Caco-2 (cell line): ENCODE measurements around the gene REPS1. TPM values are rescaled to one million over a fixed set of nuclear protein-coding genes. Genes with fewer than 3 reads are reported as not detected.
A peak's percentile ranks its signal among the peaks of the same experiment; 100 is the strongest.

Experiments used
- BruUV-seq: library from RNA; stranded (reverse); fragments of 400-500 nt; replicated peaks from 2 replicates; lab custom pipeline; 2021; lab: Mats Ljungman, UMichigan
- CTCF ChIA-PET: fragments of 300-600 bp; sonication (Branson Sonifier 250); formaldehyde crosslinking; loops from one replicate; lab custom pipeline; 2022; ENCODE audit warnings: antibody characterized with exemption; lab: Charles Lee
- POLR2A ChIA-PET: fragments of 300-600 bp; sonication (Branson Sonifier 250); formaldehyde crosslinking; loops from one replicate; lab custom pipeline; 2022; ENCODE audit warnings: antibody characterized with exemption; lab: Charles Lee
- DNase-seq, 2 experiments: peaks; one replicate each; pipeline versions ENCODE4 v3.0.0 to v3.0.0-alpha.2; 2020 to 2022
- H3K27me3 ChIP-seq: replicated peaks from 2 replicates; pipeline ENCODE4 v1.6.0; 2011; ENCODE audit warnings: low read length; ENCODE audit not compliant: control insufficient read depth, insufficient read depth
- H3K36me3 ChIP-seq: 2 replicates; pipeline ENCODE4 v1.5.1; 2011; ENCODE audit warnings: low read length; ENCODE audit not compliant: control insufficient read depth, insufficient read depth
- H3K4me1 ChIP-seq: fragments of 250-450 bp; sonication (Bioruptor Pico); 2 replicates; pipeline ENCODE4 v1.5.1; 2020; ENCODE audit warnings: mild to moderate bottlenecking
- H3K4me3 ChIP-seq: 2 replicates; pipeline ENCODE4 v1.5.1; 2011; ENCODE audit warnings: low read depth, mild to moderate bottlenecking, control low read depth, low read length
- H3K9me3 ChIP-seq: fragments of 250-450 bp; sonication (Bioruptor Pico); 2 replicates; pipeline ENCODE4 v1.5.1; 2020; ENCODE audit warnings: mild to moderate bottlenecking, moderate library complexity
- H3K27ac Mint-ChIP-seq: one replicate; pipeline ENCODE4 v1.8.0; 2022; ENCODE audit warnings: mixed read lengths; ENCODE audit not compliant: unreplicated experiment
- H3K27me3 Mint-ChIP-seq: one replicate; pipeline ENCODE4 v1.8.0; 2022; ENCODE audit warnings: mixed read lengths; ENCODE audit not compliant: insufficient read depth, unreplicated experiment
- H3K36me3 Mint-ChIP-seq: one replicate; pipeline ENCODE4 v1.8.0; 2022; ENCODE audit warnings: mild to moderate bottlenecking, mixed read lengths; ENCODE audit not compliant: insufficient read depth, unreplicated experiment
- H3K4me1 Mint-ChIP-seq: one replicate; pipeline ENCODE4 v1.8.0; 2022; ENCODE audit warnings: low read depth, mixed read lengths; ENCODE audit not compliant: unreplicated experiment
- H3K4me3 Mint-ChIP-seq: one replicate; pipeline ENCODE4 v1.8.0; 2022; ENCODE audit warnings: mild to moderate bottlenecking, moderate library complexity, mixed read lengths; ENCODE audit not compliant: unreplicated experiment
- H3K9me3 Mint-ChIP-seq: one replicate; pipeline ENCODE4 v1.8.0; 2022; ENCODE audit warnings: mixed read lengths; ENCODE audit not compliant: unreplicated experiment
- CTCF ChIP-seq, 2 experiments: fragments of 200-600 bp in 1 of 2; IDR thresholded peaks; 1 replicate in 1 of 2; 2 replicates in 1 of 2; pipeline versions ENCODE4 v1.5.1 to v1.8.0; 2011 to 2022; ENCODE audit warnings: antibody characterized with exemption in 1 of 2, control low read depth in 1 of 2, inconsistent platforms in 1 of 2, low read depth in 1 of 2, low read length in 1 of 2, mild to moderate bottlenecking in 1 of 2, moderate library complexity in 1 of 2; ENCODE audit not compliant: insufficient read depth in 1 of 2, severe bottlenecking in 1 of 2, unreplicated experiment in 1 of 2
- intact Hi-C: fragments of 100-400 bp; cut with micrococcal nuclease; formaldehyde crosslinking; loops from one replicate; pipeline ENCODE4 v1.10.0; 2022; ENCODE audit not compliant: unreplicated experiment
- total RNA-seq: library from RNA; stranded (reverse); gene quantifications from 2 replicates; pipeline ENCODE4 v1.2.3, GENCODE V29; 2022

Gene REPS1
- total RNA-seq, 1 experiment from 2014 or later = 74.1 TPM

- no peaks in the 10 kb centered on the region for H3K27me3 Mint-ChIP-seq
- Histone ChIP-seq H3K9me3 (no peaks in the 10 kb centered on the region), H3K27me3 (no peaks in the 10 kb centered on the region), H3K4me3 (no peak overlapping the region; the same call in 1 of the 2 replicates), H3K4me1 (no peaks in the 10 kb centered on the region; the same call in 1 of the 2 replicates), H3K36me3 (no peaks in the 10 kb centered on the region; the same call in 1 of the 2 replicates)
- TF ChIP-seq CTCF (IDR thresholded peaks at IDR 0.05; ENCODE audit: insufficient read depth in 1 of 2, low read depth in 1 of 2, low read length in 1 of 2, severe bottlenecking in 1 of 2, unreplicated experiment in 1 of 2) = no peak
- H3K27ac Mint-ChIP-seq = no peak overlapping the region
- H3K9me3 Mint-ChIP-seq = no peaks in the 10 kb centered on the region
- H3K4me3 Mint-ChIP-seq = no peak overlapping the region
- intact Hi-C loops = no loop called here
- CTCF ChIA-PET = interaction anchor here (0.5 kb wide), 1 partner anchor 10 kb away, joined by 3 read pairs; no protein-coding TSS in a partner anchor
- BruUV-seq = no TSS peak
- peaks cover 35% of the 10 kb centered on the region for H3K36me3 Mint-ChIP-seq
- POLR2A ChIA-PET = interaction anchor here (1.0 kb wide), 1 partner anchor 41 kb away, joined by 4 read pairs; no protein-coding TSS in a partner anchor
- DNase-seq = no peak
- H3K4me1 Mint-ChIP-seq = peaks cover 7% of the 10 kb centered on the region
Measured at GRCh38 chr6:139030228-139030963, 42.3 kb upstream of the REPS1 start.

- peak; percentile 60 to 64 for DNase-seq
- Mint-ChIP-seq H3K36me3 (peaks cover 28% of the 10 kb centered on the region), H3K27me3 (no peaks in the 10 kb centered on the region), H3K9me3 (no peaks in the 10 kb centered on the region), H3K4me3 (no peak overlapping the region), H3K4me1 (peaks cover 7% of the 10 kb centered on the region), H3K27ac (no peak overlapping the region)
- Histone ChIP-seq H3K4me1 (no peaks in the 10 kb centered on the region; the same call in 1 of the 2 replicates), H3K27me3 (no peaks in the 10 kb centered on the region), H3K4me3 (peak overlapping the region; percentile 78), H3K36me3 (no peaks in the 10 kb centered on the region; the same call in 1 of the 2 replicates), H3K9me3 (no peaks in the 10 kb centered on the region)
- TSS peak; percentile 21 for BruUV-seq
- intact Hi-C loops = loop anchor here (1.0 to 5.0 kb wide), 4 partner anchors 80 to 922 kb away; partner anchors contain the start of gene PERP
- ChIA-PET POLR2A (interaction anchor here (1.0 kb wide), 1 partner anchor 41 kb away, joined by 4 read pairs; no protein-coding TSS in a partner anchor), CTCF (interaction anchor here (0.5 kb wide), 1 partner anchor 10 kb away, joined by 3 read pairs; no protein-coding TSS in a partner anchor)
- TF ChIP-seq CTCF (IDR thresholded peaks at IDR 0.05; ENCODE audit: insufficient read depth in 1 of 2, low read depth in 1 of 2, low read length in 1 of 2, severe bottlenecking in 1 of 2, unreplicated experiment in 1 of 2) = no peak
Measured at GRCh38 chr6:139029470-139030227, 41.6 kb upstream of the REPS1 start.
